SU-DHL-6 (cell line): ENCODE results near the gene ARL6IP5.
A peak's percentile ranks its signal among the peaks of the same experiment; 100 is the strongest.

Experiments used
- H2AFZ ChIP-seq: fragments of 200-600 bp; sonication (generic); 2 replicates; pipeline ENCODE4 v1.6.1; 2014; ENCODE audit warnings: low read depth, mild to moderate bottlenecking, moderate library complexity, mixed read lengths, antibody characterized with exemption, low read length; ENCODE audit not compliant: severe bottlenecking
- H3F3A ChIP-seq: fragments of 200-600 bp; shearing (Covaris generic); 2 replicates; pipeline ENCODE4 v1.6.0; 2016; ENCODE audit warnings: antibody characterized with exemption, mild to moderate bottlenecking; ENCODE audit not compliant: insufficient read depth
- H3K27ac ChIP-seq: fragments of 200-600 bp; sonication (generic); 2 replicates; pipeline ENCODE4 v1.5.1; 2016; ENCODE audit warnings: low read depth, mild to moderate bottlenecking, low read length, moderate library complexity, mixed read lengths
- H3K27me3 ChIP-seq: fragments of 200-600 bp; sonication (generic), shearing (Covaris generic); 2 replicates; pipeline ENCODE4 v1.6.0; 2014; ENCODE audit warnings: mild to moderate bottlenecking, low read length
- H3K36me3 ChIP-seq: fragments of 200-600 bp; sonication (generic); 2 replicates; pipeline ENCODE4 v1.6.1; 2014; ENCODE audit warnings: mild to moderate bottlenecking, low read length, mixed read lengths
- H3K4me2 ChIP-seq: fragments of 300-600, 200-600 bp; shearing (Covaris generic), sonication (generic); 2 replicates; pipeline ENCODE4 v1.6.0; 2014; ENCODE audit warnings: low read length, low read depth, mild to moderate bottlenecking; ENCODE audit not compliant: poor library complexity, severe bottlenecking
- H3K4me3 ChIP-seq: fragments of 200-600 bp; sonication (generic); 2 replicates; pipeline ENCODE4 v1.5.1; 2014; ENCODE audit warnings: antibody characterized with exemption, low read length, mild to moderate bottlenecking, mixed read lengths; ENCODE audit not compliant: insufficient read depth, poor library complexity, severe bottlenecking
- H3K79me2 ChIP-seq: fragments of 200-600 bp; sonication (generic); 2 replicates; pipeline ENCODE4 v1.6.1; 2014; ENCODE audit warnings: mild to moderate bottlenecking, low read length, moderate library complexity; ENCODE audit not compliant: insufficient read depth
- H3K9ac ChIP-seq: fragments of 200-600 bp; sonication (generic); 2 replicates; pipeline ENCODE4 v1.7.0; 2014; ENCODE audit warnings: mild to moderate bottlenecking, low read length
- H3K9me2 ChIP-seq: fragments of 200-600 bp; sonication (generic); replicated peaks from 2 replicates; pipeline ENCODE4 v1.6.1; 2014; ENCODE audit warnings: low read length; ENCODE audit not compliant: insufficient read depth
- H3K9me3 ChIP-seq: fragments of 200-600 bp; sonication (generic); 2 replicates; pipeline ENCODE4 v1.6.1; 2014; ENCODE audit warnings: low read length, mixed read lengths; ENCODE audit not compliant: insufficient read depth
- H4K20me1 ChIP-seq: fragments of 200-600 bp; sonication (generic); 2 replicates; pipeline ENCODE4 v1.6.1; 2014; ENCODE audit warnings: low read depth, mild to moderate bottlenecking, antibody characterized with exemption, low read length, moderate library complexity, mixed read lengths
- CTCF ChIP-seq: fragments of 200-600 bp; sonication (generic); IDR thresholded peaks from one replicate; pipeline ENCODE4 v1.5.1; 2017; ENCODE audit warnings: antibody characterized with exemption, mild to moderate bottlenecking, low read length, moderate library complexity; ENCODE audit not compliant: insufficient read depth, poor library complexity, severe bottlenecking
- EZH2phosphoT487 ChIP-seq: fragments of 200-600 bp; sonication (generic), shearing (Covaris generic); conservative IDR thresholded peaks from 2 replicates; pipeline ENCODE4 v1.6.1; 2018; ENCODE audit warnings: mild to moderate bottlenecking, antibody characterized with exemption, low read length, moderate library complexity, mixed read lengths

Gene ARL6IP5

GRCh38 chr3:69085833-69086722 is 1.3 kb downstream of the ARL6IP5 start:
- H3K4me3 ChIP-seq = peak overlapping the region; percentile 81
- H4K20me1 ChIP-seq = no peaks in the 10 kb centered on the region
- peak overlapping the region; percentile 80 for H3K4me2 ChIP-seq
- H3K27ac ChIP-seq = peak overlapping the region; percentile 56; the same call in 1 of the 2 replicates
- TF ChIP-seq EZH2phosphoT487 = no peak
- TF ChIP-seq CTCF = no peak
- no peaks in the 10 kb centered on the region for H3K9me3 ChIP-seq
- peaks cover 34% of the 10 kb centered on the region for H3F3A ChIP-seq
- H3K36me3 ChIP-seq = no peaks in the 10 kb centered on the region
- peak overlapping the region; percentile 71 for H3K9ac ChIP-seq
- H3K79me2 ChIP-seq = peaks cover 46% of the 10 kb centered on the region
- no peaks in the 10 kb centered on the region for H3K9me2 ChIP-seq
- no peak overlapping the region for H2AFZ ChIP-seq
- no peaks in the 10 kb centered on the region for H3K27me3 ChIP-seq

DNA sequence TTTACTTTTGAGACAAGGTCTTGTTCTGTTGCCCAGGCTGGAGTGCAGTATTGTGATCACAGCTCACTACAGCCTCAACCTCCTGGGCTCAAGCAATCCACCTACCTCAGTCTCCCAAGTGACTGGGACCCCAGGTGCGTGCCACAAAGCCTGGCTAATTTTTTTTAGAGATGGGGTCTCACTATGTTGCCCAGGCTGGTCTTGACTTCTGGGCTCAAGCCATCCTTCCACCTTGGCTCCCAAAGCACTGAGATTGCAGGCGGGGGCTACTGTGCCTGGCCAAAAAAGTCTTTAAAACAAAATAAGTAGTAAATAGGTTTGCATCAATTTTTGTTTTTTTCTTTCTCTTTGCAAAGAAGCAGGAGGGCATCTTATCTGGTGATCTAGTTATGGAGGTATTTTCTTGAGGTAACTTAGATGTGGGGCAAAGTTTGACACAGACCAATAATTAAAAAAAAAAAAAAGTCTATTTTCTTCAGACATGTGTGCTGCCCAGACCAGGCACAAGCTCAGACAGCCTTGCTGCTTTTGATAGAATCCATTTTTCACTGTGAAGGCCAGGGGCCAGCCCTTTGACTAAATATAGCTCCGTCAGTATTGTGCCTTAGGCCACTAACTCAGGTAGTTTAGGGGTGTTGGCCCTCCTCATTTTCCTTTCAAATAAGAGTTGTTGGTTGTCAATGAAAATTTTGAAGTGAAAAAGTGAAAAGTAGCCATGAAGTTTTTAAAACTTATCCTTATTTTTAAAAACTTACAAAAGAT is 2.5 kb downstream of the ARL6IP5 start:
- Histone ChIP-seq H3K27me3 (no peaks in the 10 kb centered on the region), H2AFZ (no peak overlapping the region), H3K9ac (no peak overlapping the region), H3K4me2 (peak overlapping the region; percentile 41), H3K9me3 (no peaks in the 10 kb centered on the region), H3K36me3 (no peaks in the 10 kb centered on the region), H3K9me2 (no peaks in the 10 kb centered on the region), H3K4me3 (no peak overlapping the region), H3K27ac (peak overlapping the region; percentile 14; the same call in 1 of the 2 replicates), H3K79me2 (peaks cover 52% of the 10 kb centered on the region), H4K20me1 (no peaks in the 10 kb centered on the region), H3F3A (peaks cover 27% of the 10 kb centered on the region)
- TF ChIP-seq CTCF (no peak), EZH2phosphoT487 (no peak)

GRCh38 chr3:69088063-69088462 is 3.3 kb downstream of the ARL6IP5 start:
- no peaks in the 10 kb centered on the region for H4K20me1 ChIP-seq
- H3K27me3 ChIP-seq = no peaks in the 10 kb centered on the region
- H3K4me3 ChIP-seq = no peak overlapping the region
- no peak overlapping the region for H2AFZ ChIP-seq
- no peak overlapping the region for H3K9ac ChIP-seq
- H3K9me3 ChIP-seq = no peaks in the 10 kb centered on the region
- TF ChIP-seq CTCF (no peak), EZH2phosphoT487 (no peak)
- H3K79me2 ChIP-seq = peaks cover 57% of the 10 kb centered on the region
- H3K36me3 ChIP-seq = no peaks in the 10 kb centered on the region
- peaks cover 20% of the 10 kb centered on the region for H3F3A ChIP-seq
- H3K9me2 ChIP-seq = no peaks in the 10 kb centered on the region
- peak overlapping the region; percentile 41 for H3K4me2 ChIP-seq
- peak overlapping the region; percentile 14; the same call in 1 of the 2 replicates for H3K27ac ChIP-seq
